Memory B cell (primary cell): ENCODE measurements around the gene PRKCE.

ENCODE experiments used
- ATAC-seq: fragments of 150-1000 bp; cut with Tn5 transposase; 2 replicates; pipeline ENCODE4 v1.10.0; 2021; ENCODE audit warnings: low read depth, mild to moderate bottlenecking, moderate library complexity
- DNase-seq, 2 donors: peaks; one replicate each; pipeline ENCODE4 v3.0.0; 2022; ENCODE audit warnings: low spot score in 2 of 2
- H3K27ac Mint-ChIP-seq: one replicate; pipeline ENCODE4 v1.8.0; 2022; ENCODE audit warnings: mild to moderate bottlenecking, moderate library complexity, mixed read lengths
- H3K27me3 Mint-ChIP-seq: one replicate; pipeline ENCODE4 v1.8.0; 2022; ENCODE audit warnings: mixed read lengths
- H3K36me3 Mint-ChIP-seq: one replicate; pipeline ENCODE4 v1.8.0; 2022; ENCODE audit warnings: mild to moderate bottlenecking, mixed read lengths
- H3K4me1 Mint-ChIP-seq: one replicate; pipeline ENCODE4 v1.8.0; 2022; ENCODE audit warnings: mixed read lengths
- H3K4me3 Mint-ChIP-seq: one replicate; pipeline ENCODE4 v1.8.0; 2022; ENCODE audit warnings: mild to moderate bottlenecking, moderate library complexity, mixed read lengths
- H3K9me3 Mint-ChIP-seq: one replicate; pipeline ENCODE4 v1.8.0; 2022; ENCODE audit warnings: mixed read lengths

The PRKCE gene

DNA sequence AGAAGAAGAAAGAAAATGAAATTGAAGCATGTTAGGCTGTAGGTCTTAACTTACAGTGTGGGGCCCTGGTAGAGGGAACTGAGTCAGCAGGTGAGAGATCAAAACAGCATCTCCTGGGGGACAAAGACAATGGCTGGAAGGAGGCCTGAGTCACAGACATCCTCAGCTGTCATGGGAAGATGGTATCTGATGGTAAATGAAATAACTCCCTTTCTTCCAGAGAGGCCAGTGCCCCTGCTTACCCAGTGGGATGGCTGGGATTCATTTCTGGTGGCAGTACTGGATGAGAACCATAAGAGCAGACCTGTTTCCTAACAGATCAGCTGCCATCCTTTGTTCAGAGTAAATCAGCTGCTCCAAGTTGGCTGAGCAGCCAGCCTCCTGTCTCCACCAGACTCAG, 394.4 kb downstream of the PRKCE start:
- H3K4me3 Mint-ChIP-seq = no peak overlapping the region
- H3K36me3 Mint-ChIP-seq = peaks cover 14% of the 10 kb centered on the region
- DNase-seq (no peak), ATAC-seq (no peak)
- no peak overlapping the region for H3K27ac Mint-ChIP-seq
- no peaks in the 10 kb centered on the region for H3K27me3 Mint-ChIP-seq
- no peaks in the 10 kb centered on the region for H3K9me3 Mint-ChIP-seq
- no peaks in the 10 kb centered on the region for H3K4me1 Mint-ChIP-seq

- peaks cover 19% of the 10 kb centered on the region for H3K36me3 Mint-ChIP-seq
- H3K4me3 Mint-ChIP-seq = no peak overlapping the region
- no peak overlapping the region for H3K27ac Mint-ChIP-seq
- no peak for DNase-seq
- no peaks in the 10 kb centered on the region for H3K9me3 Mint-ChIP-seq
- ATAC-seq = no peak
- H3K27me3 Mint-ChIP-seq = no peaks in the 10 kb centered on the region
- H3K4me1 Mint-ChIP-seq = no peaks in the 10 kb centered on the region
Observed at GRCh38 chr2:46047290-46047689, 395.8 kb downstream of the PRKCE start.

DNA sequence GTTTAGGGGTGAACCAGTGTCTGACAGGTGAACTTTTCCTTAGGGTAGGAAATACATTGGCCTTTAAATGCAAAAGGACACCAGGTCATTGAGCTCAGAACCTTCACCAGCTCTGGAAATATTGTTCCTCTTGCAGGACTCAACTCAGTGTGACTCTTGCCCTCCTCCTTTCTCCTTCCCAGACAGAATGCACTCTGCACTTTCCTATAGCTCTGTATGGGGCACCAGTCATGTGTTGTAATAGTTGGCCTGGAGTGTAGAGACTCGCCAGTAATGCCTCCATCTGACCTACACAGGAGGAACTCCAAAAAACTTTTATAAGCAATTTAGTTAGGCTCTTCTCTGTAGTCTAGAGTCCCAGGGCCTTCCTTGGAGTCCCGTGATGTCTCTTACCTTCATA, 397.2 kb downstream of the PRKCE start:
- H3K9me3 Mint-ChIP-seq = no peaks in the 10 kb centered on the region
- peaks cover 22% of the 10 kb centered on the region for H3K36me3 Mint-ChIP-seq
- no peaks in the 10 kb centered on the region for H3K4me1 Mint-ChIP-seq
- no peaks in the 10 kb centered on the region for H3K27me3 Mint-ChIP-seq
- H3K4me3 Mint-ChIP-seq = no peak overlapping the region
- ATAC-seq (no peak), DNase-seq (no peak)
- no peak overlapping the region for H3K27ac Mint-ChIP-seq

- DNase-seq (no peak), ATAC-seq (no peak)
- no peaks in the 10 kb centered on the region for H3K4me1 Mint-ChIP-seq
- H3K4me3 Mint-ChIP-seq = no peak overlapping the region
- no peak overlapping the region for H3K27ac Mint-ChIP-seq
- H3K36me3 Mint-ChIP-seq = peaks cover 29% of the 10 kb centered on the region
- no peaks in the 10 kb centered on the region for H3K27me3 Mint-ChIP-seq
- H3K9me3 Mint-ChIP-seq = no peaks in the 10 kb centered on the region
Observed at GRCh38 chr2:46050027-46050426, 398.6 kb downstream of the PRKCE start.

GRCh38 chr2:46050489-46050888, 399.0 kb downstream of the PRKCE start:
- Mint-ChIP-seq H3K27ac (no peak overlapping the region), H3K4me3 (no peak overlapping the region), H3K36me3 (peaks cover 29% of the 10 kb centered on the region), H3K27me3 (no peaks in the 10 kb centered on the region), H3K9me3 (no peaks in the 10 kb centered on the region), H3K4me1 (no peaks in the 10 kb centered on the region)
- DNase-seq = no peak
- no peak for ATAC-seq

- ATAC-seq (no peak), DNase-seq (no peak)
- H3K4me3 Mint-ChIP-seq = no peak overlapping the region
- no peaks in the 10 kb centered on the region for H3K4me1 Mint-ChIP-seq
- no peak overlapping the region for H3K27ac Mint-ChIP-seq
- peaks cover 26% of the 10 kb centered on the region for H3K36me3 Mint-ChIP-seq
- no peaks in the 10 kb centered on the region for H3K9me3 Mint-ChIP-seq
- H3K27me3 Mint-ChIP-seq = no peaks in the 10 kb centered on the region
Observed at GRCh38 chr2:46051085-46051484, 399.6 kb downstream of the PRKCE start.

DNA sequence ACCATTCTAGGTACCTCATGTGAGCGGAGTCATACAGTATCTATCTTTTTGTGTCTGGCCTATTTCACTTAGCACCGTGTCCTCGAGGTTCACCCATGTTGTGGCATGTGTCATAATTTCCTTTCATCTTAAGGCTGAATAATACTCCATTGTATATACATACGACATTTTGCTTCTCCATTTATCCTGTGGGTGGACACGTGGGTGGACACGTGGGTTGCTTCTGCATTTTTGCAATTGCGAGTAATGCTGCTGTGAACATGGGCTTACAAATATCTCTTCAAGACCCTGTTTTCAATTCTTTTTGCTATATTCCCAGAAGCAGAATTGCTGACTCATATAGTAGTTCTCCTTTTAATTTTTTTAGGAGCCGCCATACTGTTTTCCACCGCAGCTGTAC, 402.1 kb downstream of the PRKCE start:
- no peak overlapping the region for H3K27ac Mint-ChIP-seq
- no peaks in the 10 kb centered on the region for H3K9me3 Mint-ChIP-seq
- H3K27me3 Mint-ChIP-seq = no peaks in the 10 kb centered on the region
- ATAC-seq = no peak
- peaks cover 28% of the 10 kb centered on the region for H3K36me3 Mint-ChIP-seq
- DNase-seq = no peak
- H3K4me1 Mint-ChIP-seq = no peaks in the 10 kb centered on the region
- no peak overlapping the region for H3K4me3 Mint-ChIP-seq

- Mint-ChIP-seq H3K36me3 (peaks cover 16% of the 10 kb centered on the region), H3K4me1 (no peaks in the 10 kb centered on the region), H3K27ac (no peak overlapping the region), H3K27me3 (no peaks in the 10 kb centered on the region), H3K4me3 (no peak overlapping the region), H3K9me3 (no peaks in the 10 kb centered on the region)
- no peak for DNase-seq
- ATAC-seq = no peak
Observed at GRCh38 chr2:46056541-46056940, 405.1 kb downstream of the PRKCE start.

- H3K27ac Mint-ChIP-seq = no peak overlapping the region
- H3K4me1 Mint-ChIP-seq = peaks cover 2% of the 10 kb centered on the region
- DNase-seq (no peak), ATAC-seq (no peak)
- peaks cover 12% of the 10 kb centered on the region for H3K36me3 Mint-ChIP-seq
- no peaks in the 10 kb centered on the region for H3K27me3 Mint-ChIP-seq
- H3K4me3 Mint-ChIP-seq = no peak overlapping the region
- H3K9me3 Mint-ChIP-seq = no peaks in the 10 kb centered on the region
Observed at GRCh38 chr2:46058140-46058539, 406.7 kb downstream of the PRKCE start.

GRCh38 chr2:46062637-46063412, 411.4 kb downstream of the PRKCE start:
- peak; percentile 47 for ATAC-seq
- peak; percentile 44 to 53 for DNase-seq
- Mint-ChIP-seq H3K27ac (no peak overlapping the region), H3K9me3 (no peaks in the 10 kb centered on the region), H3K36me3 (peaks cover 7% of the 10 kb centered on the region), H3K27me3 (no peaks in the 10 kb centered on the region), H3K4me3 (no peak overlapping the region), H3K4me1 (peaks cover 2% of the 10 kb centered on the region)

DNA sequence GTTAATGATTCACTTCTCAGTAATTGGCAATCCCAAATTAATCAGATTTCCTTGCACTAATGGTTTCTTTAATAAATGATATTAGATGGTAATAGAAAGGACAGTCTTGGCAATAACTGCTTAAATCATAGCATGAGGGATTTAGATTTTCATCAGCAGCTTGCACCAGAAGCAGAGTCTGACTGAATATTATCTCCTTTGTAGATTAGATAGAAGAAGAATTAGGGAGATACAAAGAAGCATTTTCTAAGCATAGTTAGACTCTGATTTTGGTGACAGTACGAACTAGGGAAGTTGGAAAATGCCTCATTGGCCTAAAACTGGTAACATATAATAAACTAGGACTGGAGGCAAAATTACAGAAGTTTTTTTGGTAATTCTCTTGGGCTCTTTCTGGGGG, 412.9 kb downstream of the PRKCE start:
- no peaks in the 10 kb centered on the region for H3K27me3 Mint-ChIP-seq
- ATAC-seq = no peak
- DNase-seq = no peak
- H3K36me3 Mint-ChIP-seq = peaks cover 10% of the 10 kb centered on the region
- H3K9me3 Mint-ChIP-seq = no peaks in the 10 kb centered on the region
- no peak overlapping the region for H3K4me3 Mint-ChIP-seq
- peak overlapping the region; percentile 35 for H3K27ac Mint-ChIP-seq
- peaks cover 2% of the 10 kb centered on the region for H3K4me1 Mint-ChIP-seq

GRCh38 chr2:46065152-46065551, 413.7 kb downstream of the PRKCE start:
- Mint-ChIP-seq H3K4me1 (peaks cover 2% of the 10 kb centered on the region), H3K9me3 (no peaks in the 10 kb centered on the region), H3K27ac (no peak overlapping the region), H3K4me3 (no peak overlapping the region), H3K36me3 (peaks cover 10% of the 10 kb centered on the region), H3K27me3 (no peaks in the 10 kb centered on the region)
- no peak for DNase-seq
- no peak for ATAC-seq

- Mint-ChIP-seq H3K4me1 (peaks cover 2% of the 10 kb centered on the region), H3K4me3 (no peak overlapping the region), H3K9me3 (no peaks in the 10 kb centered on the region), H3K36me3 (peaks cover 12% of the 10 kb centered on the region), H3K27ac (no peak overlapping the region), H3K27me3 (no peaks in the 10 kb centered on the region)
- no peak for DNase-seq
- ATAC-seq = no peak
Observed at GRCh38 chr2:46066116-46066515, 414.6 kb downstream of the PRKCE start.

DNA sequence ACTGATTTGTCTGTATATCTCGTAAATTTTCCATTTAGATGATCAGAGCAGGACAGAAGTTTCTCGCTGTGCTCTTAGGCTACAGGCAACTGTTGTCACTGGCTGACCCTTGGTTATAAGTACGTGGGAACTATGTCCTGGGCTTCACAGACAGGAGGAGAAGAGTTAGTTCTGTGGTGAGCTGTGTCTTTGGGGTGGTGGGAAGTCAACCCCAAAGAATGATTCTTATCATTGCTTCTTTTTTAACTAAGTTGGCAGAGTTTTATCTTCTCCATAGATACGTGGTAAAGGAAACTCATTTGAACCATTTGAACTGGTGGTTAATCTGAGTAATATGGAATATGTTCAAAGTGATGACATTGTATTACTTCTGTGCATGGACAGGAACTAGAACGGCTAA, 415.1 kb downstream of the PRKCE start:
- DNase-seq = no peak
- H3K27ac Mint-ChIP-seq = no peak overlapping the region

GRCh38 chr2:46067062-46067461, 415.6 kb downstream of the PRKCE start:
- ATAC-seq = no peak
- no peaks in the 10 kb centered on the region for H3K9me3 Mint-ChIP-seq
- H3K27me3 Mint-ChIP-seq = no peaks in the 10 kb centered on the region
- DNase-seq = no peak
- peaks cover 2% of the 10 kb centered on the region for H3K4me1 Mint-ChIP-seq
- H3K4me3 Mint-ChIP-seq = no peak overlapping the region
- no peak overlapping the region for H3K27ac Mint-ChIP-seq
- H3K36me3 Mint-ChIP-seq = peaks cover 12% of the 10 kb centered on the region

More for the DNA sequence above, 415.1 kb downstream of the PRKCE start:
- no peak for ATAC-seq
- Mint-ChIP-seq H3K4me1 (peaks cover 2% of the 10 kb centered on the region), H3K36me3 (peaks cover 12% of the 10 kb centered on the region), H3K4me3 (no peak overlapping the region), H3K9me3 (no peaks in the 10 kb centered on the region), H3K27me3 (no peaks in the 10 kb centered on the region)
